Measurements from ENCODE around the gene SPOCK2.

DNA sequence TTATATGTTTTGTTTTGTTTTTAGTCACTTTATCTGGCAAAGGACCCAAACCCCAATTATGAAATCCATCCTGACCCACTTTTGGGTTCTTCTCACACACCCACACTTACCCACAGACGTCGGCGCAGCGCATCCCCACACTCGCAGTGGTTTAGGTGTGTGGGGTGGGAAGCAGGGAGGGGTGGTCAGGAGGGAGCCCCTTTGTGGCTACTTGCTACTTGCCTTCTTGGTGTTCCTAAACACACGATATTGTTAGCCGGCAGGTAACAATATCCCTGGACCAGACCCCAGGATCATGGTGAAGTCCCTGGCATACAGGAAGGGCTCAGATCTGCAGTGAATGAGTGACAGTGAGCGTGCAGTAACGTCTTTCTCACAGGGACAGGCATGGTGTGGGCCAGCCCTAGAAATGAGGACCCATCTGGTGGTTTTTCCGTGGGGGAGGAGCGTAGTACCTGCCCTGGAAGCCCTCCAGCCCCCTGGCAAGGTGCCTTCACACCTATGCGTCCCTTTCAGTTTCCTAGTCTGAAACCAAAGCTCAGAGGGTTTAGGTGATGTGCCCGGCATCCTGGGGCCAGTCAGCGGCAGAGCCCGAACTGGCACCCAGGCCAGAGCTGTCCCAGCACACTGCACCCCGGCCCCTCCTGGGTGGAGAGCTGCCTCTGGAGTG lies 4.4 kb downstream of the SPOCK2 start:
- TF ChIP-seq, protein P1, sequence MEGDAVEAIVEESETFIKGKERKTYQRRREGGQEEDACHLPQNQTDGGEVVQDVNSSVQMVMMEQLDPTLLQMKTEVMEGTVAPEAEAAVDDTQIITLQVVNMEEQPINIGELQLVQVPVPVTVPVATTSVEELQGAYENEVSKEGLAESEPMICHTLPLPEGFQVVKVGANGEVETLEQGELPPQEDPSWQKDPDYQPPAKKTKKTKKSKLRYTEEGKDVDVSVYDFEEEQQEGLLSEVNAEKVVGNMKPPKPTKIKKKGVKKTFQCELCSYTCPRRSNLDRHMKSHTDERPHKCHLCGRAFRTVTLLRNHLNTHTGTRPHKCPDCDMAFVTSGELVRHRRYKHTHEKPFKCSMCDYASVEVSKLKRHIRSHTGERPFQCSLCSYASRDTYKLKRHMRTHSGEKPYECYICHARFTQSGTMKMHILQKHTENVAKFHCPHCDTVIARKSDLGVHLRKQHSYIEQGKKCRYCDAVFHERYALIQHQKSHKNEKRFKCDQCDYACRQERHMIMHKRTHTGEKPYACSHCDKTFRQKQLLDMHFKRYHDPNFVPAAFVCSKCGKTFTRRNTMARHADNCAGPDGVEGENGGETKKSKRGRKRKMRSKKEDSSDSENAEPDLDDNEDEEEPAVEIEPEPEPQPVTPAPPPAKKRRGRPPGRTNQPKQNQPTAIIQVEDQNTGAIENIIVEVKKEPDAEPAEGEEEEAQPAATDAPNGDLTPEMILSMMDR (IDR thresholded peaks at IDR 0.05): no peak
- no peak for TF ChIP-seq POLR2A (IDR thresholded peaks at IDR 0.05)
